SK-N-SH (cell line): Measurements from ENCODE around the gene PIK3R3. TPM values are rescaled to one million over a fixed set of nuclear protein-coding genes. Genes with fewer than 3 reads are reported as not detected.

ENCODE experiments used
- CTCF ChIA-PET: fragments of 300-600, 350-600 bp; formaldehyde crosslinking; extraction: SDS; loops from one replicate; lab custom pipeline; 2021; lab: Yijun Ruan, JAX
- POLR2A ChIA-PET: fragments of 350-600 bp; sonication (Branson Sonifier 250); formaldehyde crosslinking; extraction: SDS; loops from one replicate; lab custom pipeline; 2020; ENCODE audit warnings: antibody characterized with exemption, inconsistent platforms; lab: Yijun Ruan, JAX
- DNase-seq: peaks from one replicate; pipeline ENCODE4 v3.0.0; 2012
- H2AFZ ChIP-seq: fragments of 200-600 bp; sonication (generic); 2 replicates; pipeline ENCODE4 v1.8.1; 2016; ENCODE audit warnings: antibody characterized with exemption, mild to moderate bottlenecking, low read depth
- H3F3A ChIP-seq: fragments of 200-600 bp; sonication (generic); replicated peaks from 2 replicates; pipeline ENCODE3; 2016; ENCODE audit warnings: antibody characterized with exemption, mild to moderate bottlenecking; ENCODE audit not compliant: insufficient read depth
- H3K27ac ChIP-seq, 2 experiments: fragments of 200-500 bp in 1 of 2; fragments of 200-600 bp in 1 of 2; sonication (Bioruptor generic) in 1 of 2; sonication (generic), shearing (Covaris generic) in 1 of 2; 2 replicates each; pipeline versions ENCODE4 v1.5.1 to v1.6.1; 2014 to 2016; ENCODE audit warnings: low read depth in 2 of 2, inconsistent platforms in 1 of 2, low read length in 1 of 2, mild to moderate bottlenecking in 1 of 2, mixed read lengths in 1 of 2
- H3K27me3 ChIP-seq: fragments of 200-600 bp; sonication (generic), shearing (Covaris generic); 2 replicates; pipeline ENCODE4 v1.6.1; 2016; ENCODE audit warnings: mixed run types; ENCODE audit not compliant: insufficient read depth
- H3K36me3 ChIP-seq, 2 experiments: fragments of 200-500 bp in 1 of 2; fragments of 200-600 bp in 1 of 2; sonication (Bioruptor generic) in 1 of 2; sonication (generic) in 1 of 2; replicated peaks in 1 of 2; 2 replicates each; pipeline versions ENCODE3 to v1.5.1; 2014 to 2016; ENCODE audit warnings: low read length in 1 of 2, mild to moderate bottlenecking in 1 of 2; ENCODE audit not compliant: insufficient read depth in 2 of 2, control insufficient read depth in 1 of 2
- H3K4me1 ChIP-seq, 2 experiments: fragments of 200-500 bp in 1 of 2; fragments of 200-600 bp in 1 of 2; sonication (Bioruptor generic) in 1 of 2; sonication (generic), shearing (Covaris generic) in 1 of 2; 2 replicates each; pipeline versions ENCODE4 v1.5.1 to v1.6.1; 2014 to 2016; ENCODE audit warnings: low read depth in 1 of 2, low read length in 1 of 2, mixed run types in 1 of 2; ENCODE audit not compliant: insufficient read depth in 2 of 2, control insufficient read depth in 1 of 2
- H3K4me2 ChIP-seq: fragments of 200-600 bp; sonication (generic), shearing (Covaris generic); 2 replicates; pipeline ENCODE4 v1.6.1; 2017; ENCODE audit warnings: mixed run types
- H3K4me3 ChIP-seq, 2 experiments: fragments of 200-500 bp in 1 of 2; fragments of 200-600 bp in 1 of 2; sonication (Bioruptor generic) in 1 of 2; sonication (generic), shearing (Covaris generic) in 1 of 2; 2 replicates each; pipeline versions ENCODE4 v1.5.1 to v1.8.1; 2014 to 2016; ENCODE audit warnings: low read depth in 2 of 2, inconsistent platforms in 1 of 2, low read length in 1 of 2, mild to moderate bottlenecking in 1 of 2, mixed read lengths in 1 of 2, moderate library complexity in 1 of 2
- H3K79me2 ChIP-seq: fragments of 200-600 bp; sonication (generic); 2 replicates; pipeline ENCODE4 v1.8.1; 2017; ENCODE audit warnings: mild to moderate bottlenecking; ENCODE audit not compliant: insufficient read depth
- H3K9ac ChIP-seq: fragments of 200-600 bp; sonication (generic); 2 replicates; pipeline ENCODE4 v1.6.1; 2017; ENCODE audit warnings: mixed run types
- H3K9me2 ChIP-seq: fragments of 200-600 bp; sonication (generic); 2 replicates; pipeline ENCODE4 v1.6.1; 2017; ENCODE audit warnings: mixed run types
- H3K9me3 ChIP-seq: fragments of 200-600 bp; sonication (generic); 2 replicates; pipeline ENCODE4 v1.6.1; 2017; ENCODE audit warnings: mixed run types, mild to moderate bottlenecking, moderate library complexity
- H4K20me1 ChIP-seq: fragments of 200-600 bp; sonication (generic); 2 replicates; pipeline ENCODE4 v1.6.1; 2017; ENCODE audit warnings: mild to moderate bottlenecking, mixed run types; ENCODE audit not compliant: insufficient read depth
- CHD2 ChIP-seq: fragments of 150-350 bp; IDR thresholded peaks from 2 replicates; pipeline ENCODE4 v1.6.1; 2018; ENCODE audit warnings: low read length; ENCODE audit not compliant: partially characterized antibody
- ELF1 ChIP-seq: IDR thresholded peaks from 2 replicates; pipeline ENCODE4 v1.4.0; 2012
- EZH2phosphoT487 ChIP-seq: fragments of 200-600 bp; sonication (generic); IDR thresholded peaks from 2 replicates; pipeline ENCODE4 v1.6.1; 2017; ENCODE audit warnings: low read depth, mixed run types, mild to moderate bottlenecking, antibody characterized with exemption, moderate library complexity, borderline replicate concordance
- FOSL2 ChIP-seq: IDR thresholded peaks from 2 replicates; pipeline ENCODE4 v1.4.0; 2012; ENCODE audit warnings: low read depth, mild to moderate bottlenecking, moderate library complexity, borderline replicate concordance
- FOXM1 ChIP-seq: IDR thresholded peaks from 2 replicates; pipeline ENCODE4 v1.4.0; 2012; ENCODE audit warnings: low read depth, mild to moderate bottlenecking
- GABPA ChIP-seq: IDR thresholded peaks from 2 replicates; pipeline ENCODE4 v1.4.0; 2012; ENCODE audit warnings: low read depth, mild to moderate bottlenecking
- IRF3 ChIP-seq: fragments of 150-350 bp; IDR thresholded peaks from 2 replicates; pipeline ENCODE4 v1.6.1; 2016; ENCODE audit warnings: mild to moderate bottlenecking, low read depth, low read length
- JUND ChIP-seq: IDR thresholded peaks from 2 replicates; pipeline ENCODE4 v1.4.0; 2012
- MAX ChIP-seq: IDR thresholded peaks from 2 replicates; pipeline ENCODE4 v1.4.0; 2012; ENCODE audit warnings: low read depth
- MEF2A ChIP-seq: IDR thresholded peaks from 2 replicates; pipeline ENCODE4 v1.4.0; 2012; ENCODE audit warnings: low read depth, borderline replicate concordance
- NRF1 ChIP-seq: IDR thresholded peaks from 2 replicates; pipeline ENCODE4 v1.6.1; 2012; ENCODE audit warnings: low read depth, mild to moderate bottlenecking, low read length
- POLR2AphosphoS5 ChIP-seq: IDR thresholded peaks from 2 replicates; pipeline ENCODE4 v1.6.1; 2012; ENCODE audit warnings: low read depth, low read length
- RAD21 ChIP-seq: IDR thresholded peaks from 2 replicates; pipeline ENCODE4 v1.6.1; 2012; ENCODE audit warnings: mild to moderate bottlenecking, low read length
- RFX5 ChIP-seq: IDR thresholded peaks from 2 replicates; pipeline ENCODE4 v1.6.1; 2012; ENCODE audit warnings: mild to moderate bottlenecking, improper control_type of control experiment, low read length
- SIN3A ChIP-seq: IDR thresholded peaks from 2 replicates; pipeline ENCODE4 v1.6.1; 2012; ENCODE audit warnings: low read depth, mild to moderate bottlenecking, low read length, moderate library complexity, borderline replicate concordance
- TEAD4 ChIP-seq: IDR thresholded peaks from 2 replicates; pipeline ENCODE4 v1.4.0; 2012; ENCODE audit warnings: mild to moderate bottlenecking, borderline replicate concordance; ENCODE audit not compliant: insufficient read depth
- WGBS: methylation state at CpG from one replicate; pipeline ENCODE4 v1.1.6; 2017; ENCODE audit warnings: low lambda C conversion rate; 5-methylcytosine and 5-hydroxymethylcytosine counted together
- polyA plus RNA-seq, 3 experiments: library from polyadenylated mRNA; depleted of rRNA; stranded (reverse); fragments of >200 nt; gene quantifications; 2 replicates each; pipeline ENCODE4 v1.2.3, GENCODE V29; 2012

PIK3R3 gene
- polyA plus RNA-seq, 1 of the 3 experiments (the other 2 are of a cell fraction) = 4.0 TPM

- Histone ChIP-seq H3K9me3 (no peaks in the 10 kb centered on the region), H3K27ac (no peak overlapping the region), H3F3A (no peaks in the 10 kb centered on the region), H3K36me3 (no peaks in the 10 kb centered on the region), H3K4me2 (no peak overlapping the region), H3K9me2 (no peaks in the 10 kb centered on the region), H3K4me3 (no peak overlapping the region), H3K27me3 (no peaks in the 10 kb centered on the region), H4K20me1 (no peaks in the 10 kb centered on the region), H3K9ac (no peak overlapping the region), H3K79me2 (no peaks in the 10 kb centered on the region), H2AFZ (0 out of 2 replicates have a peak overlapping the region, but pooled peaks have one; percentile 35), H3K4me1 (no peaks in the 10 kb centered on the region)
- no peak for TF ChIP-seq TEAD4
- no peak for TF ChIP-seq MEF2A
- no peak for TF ChIP-seq RAD21
- no peak for TF ChIP-seq FOSL2
- no peak for TF ChIP-seq CHD2
- TF ChIP-seq POLR2AphosphoS5 = no peak
- TF ChIP-seq IRF3 = no peak
- TF ChIP-seq FOXM1 = no peak
- no peak for TF ChIP-seq ELF1
- no peak for TF ChIP-seq GABPA
- TF ChIP-seq JUND = no peak
- no peak for TF ChIP-seq EZH2phosphoT487
- ChIA-PET CTCF (no interaction called here), POLR2A (no interaction called here)
- 56% methylated on average over 3 of the region's 3 CpGs for WGBS
- no peak for DNase-seq
These were observed 27.1 kb upstream of the PIK3R3 start for GRCh38 chr1:46159516-46159915.

GRCh38 chr1:46158312-46159281 is 26.2 kb upstream of the PIK3R3 start:
- TF ChIP-seq SIN3A = no peak
- TF ChIP-seq EZH2phosphoT487 = no peak
- TF ChIP-seq NRF1 = no peak
- TF ChIP-seq RFX5 = no peak
- no peak for TF ChIP-seq MAX
- Histone ChIP-seq H2AFZ (no peak overlapping the region), H3F3A (no peaks in the 10 kb centered on the region), H3K9me2 (no peaks in the 10 kb centered on the region), H3K27me3 (no peaks in the 10 kb centered on the region), H4K20me1 (no peaks in the 10 kb centered on the region), H3K4me3 (no peak overlapping the region), H3K9me3 (no peaks in the 10 kb centered on the region), H3K79me2 (no peaks in the 10 kb centered on the region), H3K36me3 (no peaks in the 10 kb centered on the region), H3K27ac (no peak overlapping the region), H3K4me1 (no peaks in the 10 kb centered on the region), H3K9ac (no peak overlapping the region), H3K4me2 (no peak overlapping the region)
- DNase-seq = no peak
- 88% methylated on average over 13 of the region's 13 CpGs for WGBS
- CTCF ChIA-PET = interaction anchor here (1.6 kb wide), 1 partner anchor 21 kb away, joined by 6 read pairs; no protein-coding TSS in a partner anchor
- POLR2A ChIA-PET = no interaction called here
